Stomach (tissue), 4 donors: ENCODE results near the gene ERC1.

Experiments used
- EP300 ChIP-seq: sonication (generic); formaldehyde crosslinking; IDR thresholded peaks from one replicate; pipeline ENCODE4 v1.6.1; 2017; ENCODE audit warnings: antibody characterized with exemption
- POLR2A ChIP-seq, 4 donors: fragments of 450-650 bp; IDR thresholded peaks; one replicate each; pipeline ENCODE4 v1.6.1; 2016; ENCODE audit warnings: antibody characterized with exemption in 4 of 4, control low read depth in 2 of 4, mild to moderate bottlenecking in 1 of 4, moderate library complexity in 1 of 4
- POLR2AphosphoS5 ChIP-seq, 3 donors: sonication (generic); formaldehyde crosslinking; IDR thresholded peaks; one replicate each; pipeline ENCODE4 v1.6.1; 2016; ENCODE audit warnings: antibody characterized with exemption in 3 of 3
- TF ChIP-seq, protein P1 (sequence below), 7 experiments: fragments of 450-650 bp in 4 of 7; fragments of 200-600 bp in 3 of 7; sonication (generic) in 3 of 7; IDR thresholded peaks; one replicate each; pipeline ENCODE4 v1.5.1; 2016 to 2019; ENCODE audit warnings: antibody characterized with exemption in 7 of 7, control low read depth in 2 of 7, mild to moderate bottlenecking in 1 of 7

DNA sequence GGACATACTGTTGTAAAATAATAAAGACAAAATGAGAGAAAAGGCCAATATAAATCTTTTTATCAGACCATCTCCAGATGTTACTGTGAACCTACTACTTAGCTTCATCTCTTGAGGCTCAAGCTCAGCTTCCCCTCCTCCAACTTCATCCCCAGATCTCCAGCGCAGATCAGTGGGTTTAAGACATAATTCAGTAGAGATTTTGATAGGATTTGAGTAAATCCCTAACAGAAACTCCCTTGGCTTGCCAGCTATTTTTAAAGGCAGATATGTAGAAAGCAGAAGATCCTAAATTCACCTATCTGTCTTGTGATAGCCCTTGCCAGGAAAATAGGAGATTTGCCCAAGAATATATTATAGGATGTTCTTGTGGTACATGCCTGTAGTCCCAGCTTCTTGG lies 366.7 kb downstream of the ERC1 start:
- TF ChIP-seq, protein P1, sequence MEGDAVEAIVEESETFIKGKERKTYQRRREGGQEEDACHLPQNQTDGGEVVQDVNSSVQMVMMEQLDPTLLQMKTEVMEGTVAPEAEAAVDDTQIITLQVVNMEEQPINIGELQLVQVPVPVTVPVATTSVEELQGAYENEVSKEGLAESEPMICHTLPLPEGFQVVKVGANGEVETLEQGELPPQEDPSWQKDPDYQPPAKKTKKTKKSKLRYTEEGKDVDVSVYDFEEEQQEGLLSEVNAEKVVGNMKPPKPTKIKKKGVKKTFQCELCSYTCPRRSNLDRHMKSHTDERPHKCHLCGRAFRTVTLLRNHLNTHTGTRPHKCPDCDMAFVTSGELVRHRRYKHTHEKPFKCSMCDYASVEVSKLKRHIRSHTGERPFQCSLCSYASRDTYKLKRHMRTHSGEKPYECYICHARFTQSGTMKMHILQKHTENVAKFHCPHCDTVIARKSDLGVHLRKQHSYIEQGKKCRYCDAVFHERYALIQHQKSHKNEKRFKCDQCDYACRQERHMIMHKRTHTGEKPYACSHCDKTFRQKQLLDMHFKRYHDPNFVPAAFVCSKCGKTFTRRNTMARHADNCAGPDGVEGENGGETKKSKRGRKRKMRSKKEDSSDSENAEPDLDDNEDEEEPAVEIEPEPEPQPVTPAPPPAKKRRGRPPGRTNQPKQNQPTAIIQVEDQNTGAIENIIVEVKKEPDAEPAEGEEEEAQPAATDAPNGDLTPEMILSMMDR (IDR thresholded peaks at IDR 0.05) = no peak
- TF ChIP-seq POLR2A (IDR thresholded peaks at IDR 0.05) (no peak), POLR2AphosphoS5 (IDR thresholded peaks at IDR 0.05) (no peak), EP300 (no peak)
